ENCODE results near the gene ADAP1. TPM values are rescaled to one million over a fixed set of nuclear protein-coding genes. Genes with fewer than 3 reads are reported as not detected.

ADAP1 gene
- total and polyA plus RNA-seq, 2 of the 13 experiments (the other 11 are each of a cell fraction or from before 2014, with no cell fraction given) = 10.5 to 24.6 TPM

DNA sequence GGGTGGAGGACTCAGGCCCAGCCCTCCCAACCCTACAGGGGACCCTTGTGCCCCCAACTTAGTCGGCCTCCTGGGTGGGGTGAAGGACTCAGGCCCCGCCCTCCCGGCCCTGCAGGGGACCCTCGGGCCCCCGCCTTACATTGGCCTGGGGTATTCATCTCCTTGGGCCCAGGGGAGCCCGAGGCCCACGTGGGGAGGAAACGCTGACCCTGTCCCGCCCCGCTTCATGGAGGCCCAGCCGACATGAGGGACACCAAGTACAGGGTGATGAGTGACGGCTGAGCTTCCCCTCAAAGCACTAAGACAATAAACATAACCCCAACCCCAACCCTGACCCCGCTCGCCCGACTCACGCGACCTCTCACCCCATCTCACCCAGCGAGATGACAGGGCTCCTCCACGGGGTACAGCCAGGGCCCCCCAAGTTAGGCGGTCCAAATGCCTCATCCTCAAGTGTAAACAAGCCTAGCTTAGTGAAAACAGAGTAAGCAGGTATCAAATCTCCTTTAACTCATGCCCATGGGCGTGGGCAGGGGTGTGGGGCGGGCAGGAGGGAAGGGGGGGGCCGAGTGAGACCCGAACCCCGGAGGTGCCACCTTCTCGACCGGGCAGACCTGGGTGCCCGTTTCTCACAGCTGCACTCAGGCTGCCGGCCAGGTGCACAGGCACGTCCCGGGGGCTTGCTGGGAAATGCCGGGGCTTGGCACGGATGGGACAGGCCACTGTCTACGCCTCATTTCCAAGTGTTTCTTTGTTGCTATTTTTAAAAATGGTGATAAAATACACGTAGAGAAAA is 36.7 kb upstream of the ADAP1 start (continued):
- no peak for TF ChIP-seq IRF9 (CRISPR knock-in tag; IDR thresholded peaks at IDR 0.05; ENCODE audit: borderline replicate concordance)
- no peak for TF ChIP-seq EHMT2 (IDR thresholded peaks at IDR 0.05; ENCODE audit: borderline replicate concordance, low read depth, low read length)
- no peak for TF ChIP-seq TOE1 (CRISPR knock-in tag; IDR thresholded peaks at IDR 0.05)
- no peak for TF ChIP-seq ZBTB8A (CRISPR knock-in tag; IDR thresholded peaks at IDR 0.05; ENCODE audit: borderline replicate concordance, low read depth)
- TF ChIP-seq ZNF343 (CRISPR knock-in tag; IDR thresholded peaks at IDR 0.05) = no peak
- no peak for TF ChIP-seq ZNF891 (CRISPR knock-in tag; IDR thresholded peaks at IDR 0.05)
- TF ChIP-seq ZFP36L1 (CRISPR knock-in tag; IDR thresholded peaks at IDR 0.05) = no peak
- TF ChIP-seq ZNF792 (CRISPR knock-in tag; IDR thresholded peaks at IDR 0.05) = no peak
- TF ChIP-seq, protein P1, sequence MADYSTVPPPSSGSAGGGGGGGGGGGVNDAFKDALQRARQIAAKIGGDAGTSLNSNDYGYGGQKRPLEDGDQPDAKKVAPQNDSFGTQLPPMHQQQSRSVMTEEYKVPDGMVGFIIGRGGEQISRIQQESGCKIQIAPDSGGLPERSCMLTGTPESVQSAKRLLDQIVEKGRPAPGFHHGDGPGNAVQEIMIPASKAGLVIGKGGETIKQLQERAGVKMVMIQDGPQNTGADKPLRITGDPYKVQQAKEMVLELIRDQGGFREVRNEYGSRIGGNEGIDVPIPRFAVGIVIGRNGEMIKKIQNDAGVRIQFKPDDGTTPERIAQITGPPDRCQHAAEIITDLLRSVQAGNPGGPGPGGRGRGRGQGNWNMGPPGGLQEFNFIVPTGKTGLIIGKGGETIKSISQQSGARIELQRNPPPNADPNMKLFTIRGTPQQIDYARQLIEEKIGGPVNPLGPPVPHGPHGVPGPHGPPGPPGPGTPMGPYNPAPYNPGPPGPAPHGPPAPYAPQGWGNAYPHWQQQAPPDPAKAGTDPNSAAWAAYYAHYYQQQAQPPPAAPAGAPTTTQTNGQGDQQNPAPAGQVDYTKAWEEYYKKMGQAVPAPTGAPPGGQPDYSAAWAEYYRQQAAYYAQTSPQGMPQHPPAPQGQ (CRISPR knock-in tag; IDR thresholded peaks at IDR 0.05; ENCODE audit: borderline replicate concordance) = no peak
- no peak for TF ChIP-seq MAFF (IDR thresholded peaks at IDR 0.05; ENCODE audit: low read depth, low read length)
- TF ChIP-seq CBFB (CRISPR knock-in tag; IDR thresholded peaks at IDR 0.05) = no peak
- TF ChIP-seq, protein P2, sequence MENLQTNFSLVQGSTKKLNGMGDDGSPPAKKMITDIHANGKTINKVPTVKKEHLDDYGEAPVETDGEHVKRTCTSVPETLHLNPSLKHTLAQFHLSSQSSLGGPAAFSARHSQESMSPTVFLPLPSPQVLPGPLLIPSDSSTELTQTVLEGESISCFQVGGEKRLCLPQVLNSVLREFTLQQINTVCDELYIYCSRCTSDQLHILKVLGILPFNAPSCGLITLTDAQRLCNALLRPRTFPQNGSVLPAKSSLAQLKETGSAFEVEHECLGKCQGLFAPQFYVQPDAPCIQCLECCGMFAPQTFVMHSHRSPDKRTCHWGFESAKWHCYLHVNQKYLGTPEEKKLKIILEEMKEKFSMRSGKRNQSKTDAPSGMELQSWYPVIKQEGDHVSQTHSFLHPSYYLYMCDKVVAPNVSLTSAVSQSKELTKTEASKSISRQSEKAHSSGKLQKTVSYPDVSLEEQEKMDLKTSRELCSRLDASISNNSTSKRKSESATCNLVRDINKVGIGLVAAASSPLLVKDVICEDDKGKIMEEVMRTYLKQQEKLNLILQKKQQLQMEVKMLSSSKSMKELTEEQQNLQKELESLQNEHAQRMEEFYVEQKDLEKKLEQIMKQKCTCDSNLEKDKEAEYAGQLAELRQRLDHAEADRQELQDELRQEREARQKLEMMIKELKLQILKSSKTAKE (CRISPR knock-in tag; IDR thresholded peaks at IDR 0.05; ENCODE audit: borderline replicate concordance) = peak; percentile 50; the same call in 1 of the 2 replicates
- TF ChIP-seq ZNF264 (CRISPR knock-in tag; IDR thresholded peaks at IDR 0.05) = no peak
- no peak for TF ChIP-seq HNRNPH1 (optimal IDR thresholded peaks at IDR 0.05; ENCODE audit: low read depth, low read length)
- TF ChIP-seq RBAK (CRISPR knock-in tag; IDR thresholded peaks at IDR 0.05) = no peak
- TF ChIP-seq SP4 (CRISPR knock-in tag; IDR thresholded peaks at IDR 0.05) = no peak
- TF ChIP-seq ZNF552 (CRISPR knock-in tag; IDR thresholded peaks at IDR 0.05; ENCODE audit: borderline replicate concordance) = no peak
- no peak for TF ChIP-seq ZBTB38 (CRISPR knock-in tag; IDR thresholded peaks at IDR 0.05)
- TF ChIP-seq ZNF644 (CRISPR knock-in tag; IDR thresholded peaks at IDR 0.05; ENCODE audit: low read depth) = no peak
- no peak for TF ChIP-seq NFIB (CRISPR knock-in tag; IDR thresholded peaks at IDR 0.05; ENCODE audit: borderline replicate concordance)
- no peak for TF ChIP-seq ZNF101 (CRISPR knock-in tag; IDR thresholded peaks at IDR 0.05; ENCODE audit: borderline replicate concordance, low read depth)
- TF ChIP-seq KAT8 (CRISPR knock-in tag; IDR thresholded peaks at IDR 0.05) = peak; percentile 21; the same call in 1 of the 2 replicates
- TF ChIP-seq, protein P3, sequence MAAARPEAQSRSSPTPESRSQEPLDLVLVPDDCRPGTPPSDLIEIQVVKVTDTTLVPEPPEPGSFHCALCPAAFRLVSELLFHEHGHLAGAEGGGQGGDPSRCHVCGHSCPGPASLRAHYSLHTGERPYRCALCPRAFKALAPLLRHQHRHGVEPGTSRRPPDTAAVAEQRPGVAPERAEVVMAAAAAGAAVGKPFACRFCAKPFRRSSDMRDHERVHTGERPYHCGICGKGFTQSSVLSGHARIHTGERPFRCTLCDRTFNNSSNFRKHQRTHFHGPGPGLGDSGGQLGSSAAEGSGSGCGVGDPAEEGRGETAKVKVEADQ (CRISPR knock-in tag; IDR thresholded peaks at IDR 0.05; ENCODE audit: borderline replicate concordance) = no peak
- 0 out of 2 replicates have a peak, but pooled peaks have one; percentile 54 for TF ChIP-seq NR2C2 (CRISPR knock-in tag; IDR thresholded peaks at IDR 0.05; ENCODE audit: borderline replicate concordance)
- no peak for TF ChIP-seq SMC3 (IDR thresholded peaks at IDR 0.05; ENCODE audit: low read length)
- TF ChIP-seq GATA4 (IDR thresholded peaks at IDR 0.05; ENCODE audit: borderline replicate concordance, low read depth) = no peak
